DOHH2 (cell line): ENCODE results near the gene ABCF2.

Experiments
- CTCF ChIP-seq: fragments of 200-600 bp; sonication (generic); IDR thresholded peaks from one replicate; pipeline ENCODE4 v1.5.1; 2014; ENCODE audit warnings: antibody characterized with exemption, mild to moderate bottlenecking, low read depth, low read length; ENCODE audit not compliant: poor library complexity, severe bottlenecking
- EZH2phosphoT487 ChIP-seq: fragments of 200-600 bp; sonication (generic); IDR thresholded peaks from 2 replicates; pipeline ENCODE4 v1.6.1; 2017; ENCODE audit warnings: borderline replicate concordance, mild to moderate bottlenecking, antibody characterized with exemption, low read length, moderate library complexity, mixed read lengths

- TF ChIP-seq CTCF (no peak), EZH2phosphoT487 (no peak)
Measured at GRCh38 chr7:151246102-151246850, 19.3 kb upstream of the ABCF2 start.
